ENCODE results near the gene TRIM10. TPM values are rescaled to one million over a fixed set of nuclear protein-coding genes. Genes with fewer than 3 reads are reported as not detected.

The TRIM10 gene
- total RNA-seq, 2 experiments from 2014 or later = 0.08 TPM; not detected in 1

DNA sequence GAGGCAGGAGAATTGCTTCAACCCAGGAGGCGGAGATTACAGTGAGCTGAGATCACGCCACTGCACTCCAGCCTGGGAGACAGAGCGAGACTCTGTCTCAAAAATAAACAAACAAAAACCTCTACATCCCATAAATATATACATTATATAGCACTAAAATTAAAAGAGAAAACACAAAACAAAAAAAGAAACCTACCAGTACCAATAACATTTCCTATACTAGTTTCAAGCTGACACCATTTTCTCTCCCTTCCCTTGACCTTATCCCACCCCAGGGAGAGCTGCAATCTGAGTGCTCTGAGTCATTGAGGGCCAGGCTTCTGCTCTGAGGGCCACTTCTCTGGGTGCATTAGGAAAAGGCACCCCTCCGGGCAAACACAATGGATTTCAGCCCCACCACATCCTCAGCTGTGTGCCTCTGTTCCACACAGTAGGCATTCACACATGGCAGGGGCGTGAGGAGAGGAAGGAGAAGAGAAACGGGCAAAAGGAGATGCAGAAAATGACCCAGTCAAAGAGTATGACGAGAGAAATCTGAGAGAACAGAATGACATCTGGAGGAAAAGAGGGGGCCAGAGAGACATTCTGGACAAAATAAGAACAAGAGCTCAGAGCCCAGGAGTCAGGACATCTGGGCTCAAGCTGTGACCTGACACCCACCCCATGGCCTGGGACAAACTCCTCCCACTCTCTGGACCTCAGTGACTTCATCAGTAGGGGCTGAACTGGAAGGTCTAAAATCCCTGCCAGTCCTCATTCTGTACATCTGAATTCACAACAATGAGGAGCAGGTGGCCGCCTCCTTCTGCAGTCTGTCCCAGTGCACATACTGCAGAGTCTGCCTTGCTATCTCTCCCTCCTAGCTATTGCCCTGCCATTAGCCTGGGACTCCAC, 34.0 kb upstream of the TRIM10 start:
- ChIA-PET POLR2A (interaction anchor here (0.6 to 2.4 kb wide), 3 partner anchors 15 to 18 kb away, joined by 4 to 13 read pairs (median 5); partner anchors contain the start of gene TRIM26), CTCF (interaction anchor here (0.6 to 1.1 kb wide), 3 partner anchors 24 to 93 kb away, joined by 3 to 5 read pairs (median 4); no protein-coding TSS in a partner anchor)
- H3K4me1 Mint-ChIP-seq = peaks cover 7% of the 10 kb centered on the region
- peaks cover 79% of the 10 kb centered on the region for H3K36me3 Mint-ChIP-seq (ENCODE audit: low read depth)
- no peaks in the 10 kb centered on the region for H3K9me3 Mint-ChIP-seq
- no peak overlapping the region for H3K4me3 Mint-ChIP-seq
- no peak for DNase-seq
- H3K27me3 Mint-ChIP-seq = no peaks in the 10 kb centered on the region
- H3K27ac Mint-ChIP-seq = peak overlapping the region; percentile 29

DNA sequence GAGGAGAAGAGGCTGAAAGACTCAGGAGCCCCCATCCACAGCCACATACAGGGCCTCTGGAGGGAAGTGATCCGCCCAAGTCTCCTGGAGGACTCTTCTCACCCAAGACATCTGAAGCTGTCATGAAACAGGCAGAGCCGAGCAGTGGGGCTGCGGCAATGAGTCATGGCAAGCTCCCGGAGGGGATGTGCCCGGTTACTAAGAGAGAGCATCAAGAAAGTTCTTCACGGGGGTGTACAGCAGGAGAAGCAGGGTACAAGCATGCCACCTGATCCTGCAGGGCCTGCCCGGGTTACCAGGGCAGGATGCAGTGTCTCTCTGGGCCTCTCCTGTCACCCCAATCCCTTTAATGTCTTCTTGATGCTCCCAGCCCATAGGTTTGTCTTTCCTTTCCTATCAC, 31.1 kb upstream of the TRIM10 start:
- Mint-ChIP-seq H3K4me3 (no peak overlapping the region), H3K36me3 (ENCODE audit: low read depth) (peaks cover 79% of the 10 kb centered on the region), H3K27ac (no peak overlapping the region), H3K9me3 (no peaks in the 10 kb centered on the region), H3K27me3 (no peaks in the 10 kb centered on the region), H3K4me1 (peaks cover under 1% of the 10 kb centered on the region)
- POLR2A ChIA-PET = no interaction called here
- DNase-seq = no peak
- CTCF ChIA-PET = no interaction called here

DNA sequence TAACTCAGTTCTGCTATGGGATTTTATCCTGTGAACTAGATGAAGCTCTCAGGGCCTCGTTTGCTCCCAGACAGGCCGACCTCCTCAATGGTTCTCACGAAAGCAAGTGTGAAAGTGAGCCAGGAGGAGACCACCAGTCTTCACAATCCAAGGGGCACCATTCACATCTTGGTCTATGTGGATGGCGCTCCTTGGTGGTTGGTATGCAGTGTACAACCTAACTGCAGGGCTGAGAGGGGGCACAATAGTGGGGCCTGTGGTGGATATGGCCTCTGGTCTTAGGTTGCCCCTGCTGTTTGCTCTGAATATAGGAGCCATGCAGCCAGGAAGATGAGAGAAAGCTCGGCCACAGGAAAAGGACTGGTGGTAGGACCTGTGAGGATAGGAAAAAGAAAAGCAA, 27.5 kb upstream of the TRIM10 start:
- CTCF ChIA-PET = no interaction called here
- peaks cover 83% of the 10 kb centered on the region for H3K36me3 Mint-ChIP-seq (ENCODE audit: low read depth)
- H3K27ac Mint-ChIP-seq = no peak overlapping the region
- no peaks in the 10 kb centered on the region for H3K27me3 Mint-ChIP-seq
- H3K4me1 Mint-ChIP-seq = no peaks in the 10 kb centered on the region
- H3K4me3 Mint-ChIP-seq = no peak overlapping the region
- no peaks in the 10 kb centered on the region for H3K9me3 Mint-ChIP-seq
- POLR2A ChIA-PET = no interaction called here
- DNase-seq = no peak

DNA sequence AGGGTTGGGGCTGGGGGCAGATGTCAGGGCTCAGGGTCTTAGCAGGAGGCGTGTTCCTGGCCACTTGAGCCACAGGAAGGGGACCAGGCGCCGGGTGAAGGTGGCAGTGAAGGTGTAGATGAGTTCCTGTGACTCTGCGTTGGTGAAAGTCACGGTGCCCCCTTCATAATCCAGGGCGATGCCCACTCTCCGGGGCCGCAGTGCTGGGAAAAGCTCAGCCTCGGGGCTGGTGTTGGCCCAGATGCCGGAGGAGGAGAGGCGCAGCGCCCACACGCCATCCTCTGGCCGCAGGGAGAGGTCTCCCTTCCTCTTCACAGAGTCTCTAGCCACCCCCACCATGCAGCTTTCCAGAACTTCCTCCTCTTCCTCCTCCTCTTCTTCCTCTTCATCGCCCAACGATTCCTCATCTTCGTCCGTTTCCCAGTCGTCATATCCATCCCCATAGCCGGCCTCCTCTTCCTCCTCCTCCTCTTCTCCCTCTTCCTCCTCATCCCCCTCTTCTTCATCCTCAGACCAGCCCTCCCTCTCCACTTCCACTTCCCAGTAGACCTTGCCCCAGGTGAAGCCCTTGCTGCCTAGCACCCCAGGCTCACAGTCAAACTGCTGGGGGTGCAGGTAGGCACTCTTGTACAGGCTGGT, 25.0 kb upstream of the TRIM10 start:
- CTCF ChIA-PET = no interaction called here
- Mint-ChIP-seq H3K27me3 (peaks cover 1% of the 10 kb centered on the region), H3K36me3 (ENCODE audit: low read depth) (peaks cover 68% of the 10 kb centered on the region), H3K27ac (no peak overlapping the region), H3K4me3 (no peak overlapping the region), H3K4me1 (no peaks in the 10 kb centered on the region), H3K9me3 (peaks cover 1% of the 10 kb centered on the region)
- POLR2A ChIA-PET = no interaction called here
- DNase-seq = no peak

DNA sequence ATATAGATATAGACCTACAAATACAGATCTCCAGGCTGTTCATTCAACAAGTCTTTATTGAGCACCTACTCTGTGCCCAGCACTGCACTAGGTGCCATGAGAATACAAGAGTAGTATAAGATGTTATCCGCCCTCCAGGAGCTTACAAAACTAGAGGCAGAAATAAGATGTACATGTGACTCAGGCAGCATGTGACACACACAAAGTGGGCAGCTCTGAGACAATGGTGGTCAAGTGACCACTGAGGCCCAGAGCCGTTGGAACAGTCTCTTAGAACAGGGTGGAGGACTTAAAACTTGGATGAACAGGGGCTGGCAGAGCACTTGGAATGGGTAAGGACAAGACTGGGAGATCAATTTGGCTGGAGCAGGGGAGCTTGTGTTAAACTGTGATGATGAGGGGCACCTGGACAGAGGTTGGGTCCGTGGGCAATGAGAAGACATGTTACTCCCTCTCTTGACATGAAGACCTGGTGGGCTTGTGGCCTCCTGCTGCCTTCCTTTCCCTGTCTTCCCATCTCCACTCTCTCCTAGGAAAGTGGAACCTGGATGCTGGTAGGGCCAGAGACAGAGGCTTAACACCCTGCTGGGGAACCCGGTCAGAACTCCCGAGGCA, 23.5 kb upstream of the TRIM10 start:
- POLR2A ChIA-PET = no interaction called here
- DNase-seq = no peak
- Mint-ChIP-seq H3K36me3 (ENCODE audit: low read depth) (peaks cover 58% of the 10 kb centered on the region), H3K4me1 (no peaks in the 10 kb centered on the region), H3K27ac (no peak overlapping the region), H3K27me3 (peaks cover 7% of the 10 kb centered on the region), H3K4me3 (no peak overlapping the region), H3K9me3 (peaks cover 7% of the 10 kb centered on the region)
- CTCF ChIA-PET = no interaction called here

DNA sequence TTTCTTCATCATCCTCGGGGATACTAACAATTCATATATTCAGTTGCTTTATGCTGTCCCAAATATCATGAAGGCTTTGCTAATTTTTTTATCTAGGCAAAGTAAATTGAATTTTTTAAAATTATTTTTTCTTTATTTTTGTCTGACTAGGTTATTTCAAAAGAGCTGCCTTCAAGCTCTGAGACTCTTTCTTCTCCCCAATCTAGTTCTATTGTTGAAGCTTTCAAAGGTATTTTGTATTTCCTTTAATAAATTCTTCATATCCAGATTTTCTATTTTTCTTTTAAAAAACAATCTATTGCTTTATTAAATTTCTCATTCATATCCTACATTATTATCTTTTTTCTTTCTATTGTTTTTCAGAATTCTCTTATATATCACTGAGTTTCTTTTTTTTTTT, 19.1 kb upstream of the TRIM10 start:
- POLR2A ChIA-PET = no interaction called here

DNA sequence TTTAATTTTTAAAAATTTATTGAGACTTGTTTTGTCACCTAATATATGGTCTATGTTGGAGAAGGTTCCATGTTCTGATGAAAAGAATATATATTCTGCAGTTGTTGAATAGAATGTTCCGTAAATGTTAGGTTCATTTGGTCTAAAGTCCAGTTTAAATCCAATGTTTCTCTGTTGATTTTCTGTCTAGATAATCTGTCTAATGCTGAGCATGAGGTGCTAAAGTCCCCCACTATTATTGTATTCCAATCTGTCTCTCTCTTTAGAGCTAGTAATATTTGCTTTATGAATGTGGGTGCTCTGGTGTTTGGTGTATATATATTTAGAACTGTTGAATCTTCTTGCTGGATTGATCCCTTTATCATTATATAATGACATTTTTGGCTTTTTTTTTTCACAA, 17.8 kb upstream of the TRIM10 start:
- Mint-ChIP-seq H3K27me3 (peaks cover 50% of the 10 kb centered on the region), H3K4me3 (no peak overlapping the region), H3K4me1 (peaks cover 5% of the 10 kb centered on the region), H3K27ac (no peak overlapping the region), H3K36me3 (ENCODE audit: low read depth) (peaks cover 12% of the 10 kb centered on the region), H3K9me3 (peaks cover 9% of the 10 kb centered on the region)
- CTCF ChIA-PET = no interaction called here
- DNase-seq = no peak
- POLR2A ChIA-PET = no interaction called here

More for the DNA sequence above, 19.1 kb upstream of the TRIM10 start:
- Mint-ChIP-seq H3K27ac (no peak overlapping the region), H3K27me3 (peaks cover 43% of the 10 kb centered on the region), H3K4me3 (no peak overlapping the region), H3K4me1 (peaks cover 5% of the 10 kb centered on the region), H3K9me3 (peaks cover 9% of the 10 kb centered on the region), H3K36me3 (ENCODE audit: low read depth) (peaks cover 24% of the 10 kb centered on the region)
- CTCF ChIA-PET = interaction anchor here (0.9 kb wide), 1 partner anchor 10 kb away, joined by 4 read pairs; no protein-coding TSS in a partner anchor
- no peak for DNase-seq

DNA sequence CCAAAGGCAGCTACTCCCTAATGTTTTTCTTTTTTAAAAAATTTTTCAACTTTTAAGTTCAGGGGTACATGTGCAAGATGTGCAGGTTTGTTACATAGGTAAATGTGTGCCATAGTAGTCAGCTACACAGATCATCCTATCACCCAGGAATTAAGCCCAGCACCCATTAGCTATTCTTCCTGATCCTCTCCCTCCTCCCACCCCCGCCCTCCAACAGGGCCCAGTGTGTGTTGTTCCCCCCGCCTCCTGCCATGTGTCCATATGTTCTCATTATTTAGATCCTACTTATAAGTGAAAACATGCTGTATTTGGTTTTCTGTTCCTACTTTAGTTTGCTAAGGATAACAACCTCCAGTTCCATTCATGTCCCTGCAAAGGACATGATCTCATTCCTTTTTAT, 14.8 kb upstream of the TRIM10 start:
- peaks cover 7% of the 10 kb centered on the region for H3K4me1 Mint-ChIP-seq
- ChIA-PET CTCF (interaction anchor here (1.0 kb wide), 1 partner anchor 71 kb away, joined by 3 read pairs; no protein-coding TSS in a partner anchor), POLR2A (no interaction called here)
- no peak for DNase-seq
- H3K27me3 Mint-ChIP-seq = peaks cover 65% of the 10 kb centered on the region
- no peak overlapping the region for H3K4me3 Mint-ChIP-seq
- peaks cover 6% of the 10 kb centered on the region for H3K36me3 Mint-ChIP-seq (ENCODE audit: low read depth)
- H3K9me3 Mint-ChIP-seq = peaks cover 6% of the 10 kb centered on the region
- no peak overlapping the region for H3K27ac Mint-ChIP-seq

DNA sequence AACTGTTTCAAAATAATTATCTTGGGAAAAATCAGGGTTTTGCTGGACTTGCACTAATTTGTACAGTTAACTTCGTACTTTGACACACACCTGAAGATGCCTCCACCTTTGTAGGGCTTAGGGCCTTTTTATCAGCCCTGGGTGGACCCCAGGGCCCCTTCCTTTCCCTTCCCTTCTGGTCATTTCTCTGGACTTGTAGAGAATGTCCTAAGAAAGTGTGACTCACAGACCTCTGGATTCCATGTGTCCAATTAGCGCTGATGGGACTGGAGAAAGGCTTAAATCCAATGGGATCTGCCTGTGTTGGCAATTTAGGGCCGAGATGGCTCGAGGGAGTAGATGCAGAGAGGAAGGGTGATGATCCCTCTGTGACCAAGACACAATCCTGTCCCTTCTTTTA, 11.7 kb upstream of the TRIM10 start:
- H3K4me3 Mint-ChIP-seq = no peak overlapping the region
- CTCF ChIA-PET = no interaction called here
- H3K9me3 Mint-ChIP-seq = no peaks in the 10 kb centered on the region
- H3K4me1 Mint-ChIP-seq = peaks cover 13% of the 10 kb centered on the region
- peaks cover 63% of the 10 kb centered on the region for H3K27me3 Mint-ChIP-seq
- H3K27ac Mint-ChIP-seq = no peak overlapping the region
- H3K36me3 Mint-ChIP-seq (ENCODE audit: low read depth) = no peaks in the 10 kb centered on the region
- POLR2A ChIA-PET = no interaction called here
- DNase-seq = no peak

DNA sequence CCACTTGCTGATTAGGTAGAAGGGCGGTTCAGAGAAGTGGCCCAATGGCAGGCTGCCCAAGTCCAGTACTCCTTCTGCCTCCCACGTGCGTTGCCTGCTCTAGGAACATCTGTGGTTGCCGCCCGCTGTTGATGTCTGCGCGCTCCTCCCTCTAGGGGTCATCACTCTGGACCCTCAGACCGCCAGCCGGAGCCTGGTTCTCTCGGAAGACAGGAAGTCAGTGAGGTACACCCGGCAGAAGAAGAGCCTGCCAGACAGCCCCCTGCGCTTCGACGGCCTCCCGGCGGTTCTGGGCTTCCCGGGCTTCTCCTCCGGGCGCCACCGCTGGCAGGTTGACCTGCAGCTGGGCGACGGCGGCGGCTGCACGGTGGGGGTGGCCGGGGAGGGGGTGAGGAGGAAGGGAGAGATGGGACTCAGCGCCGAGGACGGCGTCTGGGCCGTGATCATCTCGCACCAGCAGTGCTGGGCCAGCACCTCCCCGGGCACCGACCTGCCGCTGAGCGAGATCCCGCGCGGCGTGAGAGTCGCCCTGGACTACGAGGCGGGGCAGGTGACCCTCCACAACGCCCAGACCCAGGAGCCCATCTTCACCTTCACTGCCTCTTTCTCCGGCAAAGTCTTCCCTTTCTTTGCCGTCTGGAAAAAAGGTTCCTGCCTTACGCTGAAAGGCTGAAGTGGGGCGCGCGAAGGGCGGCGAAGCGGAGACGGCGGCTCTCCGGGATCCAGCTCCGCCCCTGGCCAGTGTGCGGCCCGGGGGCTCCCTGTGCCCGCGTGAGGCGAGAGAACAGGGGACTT, 10.9 kb upstream of the TRIM10 start:
- CTCF ChIA-PET = interaction anchor here (1.0 to 2.1 kb wide), 2 partner anchors 20 to 69 kb away, joined by 5 to 14 read pairs; no protein-coding TSS in a partner anchor
- peaks cover 19% of the 10 kb centered on the region for H3K4me1 Mint-ChIP-seq
- peaks cover 55% of the 10 kb centered on the region for H3K27me3 Mint-ChIP-seq
- H3K9me3 Mint-ChIP-seq = no peaks in the 10 kb centered on the region
- H3K27ac Mint-ChIP-seq = no peak overlapping the region
- no peaks in the 10 kb centered on the region for H3K36me3 Mint-ChIP-seq (ENCODE audit: low read depth)
- POLR2A ChIA-PET = no interaction called here
- no peak overlapping the region for H3K4me3 Mint-ChIP-seq
- DNase-seq = no peak

DNA sequence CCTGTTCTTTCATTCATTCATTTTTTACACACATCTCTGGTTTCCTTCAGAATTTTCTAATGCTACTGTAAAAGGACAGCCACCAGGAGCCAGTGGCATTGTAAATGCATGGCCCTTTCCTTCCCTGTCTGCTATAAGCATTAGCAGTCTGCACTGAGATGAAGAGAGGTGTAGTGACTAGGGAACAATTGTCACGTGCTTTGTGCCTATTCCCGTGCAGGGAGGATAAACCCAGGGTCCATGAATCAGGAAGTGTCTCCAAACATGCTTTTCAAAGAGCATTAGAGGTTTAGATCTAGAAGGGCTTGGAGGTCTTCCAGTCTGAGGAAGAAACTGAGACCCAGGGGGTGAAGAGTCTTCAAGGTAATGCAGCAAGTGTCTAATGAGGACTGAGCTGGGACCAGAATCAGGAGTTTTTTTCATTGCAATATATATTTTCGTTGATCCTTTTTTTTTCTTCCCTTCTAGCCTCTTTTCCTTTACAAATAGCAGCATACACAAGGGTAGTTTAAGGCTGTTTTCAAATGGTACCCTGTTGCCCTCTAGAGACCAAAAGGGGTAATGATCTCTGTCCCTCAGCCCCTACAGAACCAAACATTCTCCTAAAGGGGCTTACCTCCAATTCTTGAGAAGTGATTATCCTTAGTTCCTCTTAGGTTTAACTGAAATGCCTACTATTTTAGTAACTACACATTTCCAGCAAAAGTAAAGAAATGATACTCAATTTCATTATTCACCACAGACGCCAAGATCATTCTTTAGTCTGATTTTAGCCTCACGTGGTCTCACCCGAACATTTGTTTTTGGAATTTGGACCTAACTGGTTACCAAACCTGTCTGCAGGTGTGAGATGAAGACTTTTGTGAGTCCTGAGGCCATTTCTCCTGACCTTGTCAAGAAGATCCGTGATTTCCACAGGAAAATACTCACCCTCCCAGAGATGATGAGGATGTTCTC, 8.9 kb upstream of the TRIM10 start:
- no peak for DNase-seq
- Mint-ChIP-seq H3K4me3 (no peak overlapping the region), H3K9me3 (no peaks in the 10 kb centered on the region), H3K36me3 (ENCODE audit: low read depth) (no peaks in the 10 kb centered on the region), H3K4me1 (peaks cover 23% of the 10 kb centered on the region), H3K27me3 (peaks cover 41% of the 10 kb centered on the region), H3K27ac (no peak overlapping the region)
- CTCF ChIA-PET = interaction anchor here (0.9 to 2.1 kb wide), 4 partner anchors 39 to 104 kb away, joined by 3 to 14 read pairs (median 4); no protein-coding TSS in a partner anchor
- POLR2A ChIA-PET = interaction anchor here (1.0 to 1.1 kb wide), 2 partner anchors 11 to 67 kb away, joined by 3 to 4 read pairs; no protein-coding TSS in a partner anchor

DNA sequence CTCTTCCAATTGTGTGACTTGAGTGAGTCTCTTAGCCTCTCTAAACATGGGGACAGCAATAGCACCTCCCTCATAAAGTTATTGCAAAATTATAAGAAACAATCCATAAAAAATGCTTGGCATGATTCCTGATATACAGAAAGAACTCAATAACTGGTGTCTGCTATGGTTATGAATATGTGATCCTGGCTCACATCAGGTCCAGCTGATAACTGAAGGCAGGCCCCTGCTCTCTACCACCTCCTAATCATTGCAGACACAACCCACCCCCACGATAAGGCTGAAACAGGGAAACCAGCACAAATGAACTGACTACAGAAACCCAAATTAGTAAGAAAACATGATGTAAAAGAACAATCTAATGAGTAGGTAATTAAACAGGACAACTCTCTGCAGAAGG, 7.7 kb upstream of the TRIM10 start:
- no peak for DNase-seq
- Mint-ChIP-seq H3K27me3 (peaks cover 39% of the 10 kb centered on the region), H3K4me3 (no peak overlapping the region), H3K36me3 (ENCODE audit: low read depth) (no peaks in the 10 kb centered on the region), H3K27ac (no peak overlapping the region), H3K9me3 (no peaks in the 10 kb centered on the region), H3K4me1 (peaks cover 31% of the 10 kb centered on the region)
- POLR2A ChIA-PET = no interaction called here
- CTCF ChIA-PET = interaction anchor here (2.6 to 3.1 kb wide), 2 partner anchors 37 to 66 kb away, joined by 9 to 21 read pairs; no protein-coding TSS in a partner anchor
